Activated effector memory CD4-positive, alpha-beta T cell treated with Interleukin-2 at 50 U/mL for 16 hours (primary cell): ENCODE data around the gene TMEM178A.

Experiments used
- DNase-seq: peaks from one replicate; pipeline ENCODE4 v3.0.0-alpha.2; 2020

Gene TMEM178A

GRCh38 chr2:39682066-39682692 lies 16.5 kb downstream of the TMEM178A start:
- DNase-seq: no peak

- no peak for DNase-seq
These were observed 17.4 kb downstream of the TMEM178A start for GRCh38 chr2:39683022-39683699.

GRCh38 chr2:39684464-39684863 lies 18.7 kb downstream of the TMEM178A start:
- no peak for DNase-seq

- no peak for DNase-seq
These were observed 19.4 kb downstream of the TMEM178A start for GRCh38 chr2:39685126-39685525.

- DNase-seq: no peak
These were observed 20.7 kb downstream of the TMEM178A start for GRCh38 chr2:39686456-39686855.

- no peak for DNase-seq
These were observed 22.5 kb downstream of the TMEM178A start for GRCh38 chr2:39688181-39688580.

- no peak for DNase-seq
These were observed 23.6 kb downstream of the TMEM178A start for GRCh38 chr2:39689272-39689841.

GRCh38 chr2:39689876-39690275 lies 24.2 kb downstream of the TMEM178A start:
- DNase-seq: no peak

GRCh38 chr2:39693245-39693644 lies 27.5 kb downstream of the TMEM178A start:
- DNase-seq: no peak

- DNase-seq: no peak
These were observed 30.4 kb downstream of the TMEM178A start for GRCh38 chr2:39696101-39696553.

- no peak for DNase-seq
These were observed 31.1 kb downstream of the TMEM178A start for GRCh38 chr2:39696838-39697237.

GRCh38 chr2:39697454-39697853 lies 31.7 kb downstream of the TMEM178A start:
- DNase-seq: no peak

GRCh38 chr2:39701137-39701536 lies 35.4 kb downstream of the TMEM178A start:
- no peak for DNase-seq

- no peak for DNase-seq
These were observed 37.6 kb downstream of the TMEM178A start for GRCh38 chr2:39703181-39703872.

GRCh38 chr2:39704540-39704939 lies 38.8 kb downstream of the TMEM178A start:
- DNase-seq: no peak

GRCh38 chr2:39705638-39706037 lies 39.9 kb downstream of the TMEM178A start:
- no peak for DNase-seq

GRCh38 chr2:39706312-39706711 lies 40.6 kb downstream of the TMEM178A start:
- DNase-seq: no peak

GRCh38 chr2:39706945-39707344 lies 41.2 kb downstream of the TMEM178A start:
- DNase-seq: no peak

- no peak for DNase-seq
These were observed 42.3 kb downstream of the TMEM178A start for GRCh38 chr2:39708003-39708402.

- DNase-seq: no peak
These were observed 45.1 kb downstream of the TMEM178A start for GRCh38 chr2:39710807-39711206.

GRCh38 chr2:39712953-39713352 lies 47.2 kb downstream of the TMEM178A start:
- no peak for DNase-seq

GRCh38 chr2:39715095-39715494 lies 49.4 kb downstream of the TMEM178A start:
- no peak for DNase-seq

- no peak for DNase-seq
These were observed 50.1 kb downstream of the TMEM178A start for GRCh38 chr2:39715822-39716221.

GRCh38 chr2:39717067-39717466 lies 51.4 kb downstream of the TMEM178A start:
- no peak for DNase-seq
